LNCaP clone FGC (cell line): ENCODE data around the gene ACTA1.
"Not testable (repeated sequence)": the region's sequence is repeated elsewhere in the genome, so short reads cannot be mapped to it uniquely, and the experiment has no call there.

Experiments
- DNase-seq: peaks from one replicate; pipeline ENCODE4 v3.0.0-alpha.2; 2011; ENCODE audit warnings: low read depth
- H3K4me3 ChIP-seq: 2 replicates; pipeline ENCODE4 v1.5.1; 2011; ENCODE audit warnings: mild to moderate bottlenecking, low read depth, low read length, control low read depth
- CTCF ChIP-seq: IDR thresholded peaks from 2 replicates; pipeline ENCODE4 v1.5.1; 2012; ENCODE audit warnings: mild to moderate bottlenecking; ENCODE audit not compliant: control insufficient read depth, insufficient read depth; ENCODE audit errors: extremely low read depth

ACTA1 gene

GRCh38 chr1:229420224-229420623 lies 13.7 kb downstream of the ACTA1 start:
- no peak overlapping the region for H3K4me3 ChIP-seq
- no peak for TF ChIP-seq CTCF
- no peak for DNase-seq

- DNase-seq, H3K4me3 ChIP-seq: not testable (repeated sequence)
Measured at GRCh38 chr1:229418586-229418985, 15.3 kb downstream of the ACTA1 start.

- not testable (repeated sequence) for H3K4me3 ChIP-seq, DNase-seq
Measured at GRCh38 chr1:229412810-229413209, 21.1 kb downstream of the ACTA1 start.

GRCh38 chr1:229412056-229412455 lies 21.8 kb downstream of the ACTA1 start:
- no peak for TF ChIP-seq CTCF
- H3K4me3 ChIP-seq: no peak overlapping the region
- no peak for DNase-seq

- TF ChIP-seq CTCF: no peak
- no peak overlapping the region for H3K4me3 ChIP-seq
- no peak for DNase-seq
Measured at GRCh38 chr1:229411434-229412055, 22.3 kb downstream of the ACTA1 start.

- DNase-seq: no peak
- no peak for TF ChIP-seq CTCF
- no peak overlapping the region for H3K4me3 ChIP-seq
Measured at GRCh38 chr1:229410692-229411433, 23.0 kb downstream of the ACTA1 start.

GRCh38 chr1:229410370-229410691 lies 23.6 kb downstream of the ACTA1 start:
- TF ChIP-seq CTCF: no peak
- H3K4me3 ChIP-seq: no peak overlapping the region

More at GRCh38 chr1:229410370-229410691, 23.6 kb downstream of the ACTA1 start:
- DNase-seq: no peak
